HUDEP-2 (cell line): Measurements from ENCODE around the gene LAMA2.

Experiments used
- DNase-seq, 76 experiments: peaks; one replicate each; lab custom pipeline; 2025; ENCODE audit not compliant: unreplicated experiment in 76 of 76; lab: John Stamatoyannopoulos, UW

LAMA2 gene

DNA sequence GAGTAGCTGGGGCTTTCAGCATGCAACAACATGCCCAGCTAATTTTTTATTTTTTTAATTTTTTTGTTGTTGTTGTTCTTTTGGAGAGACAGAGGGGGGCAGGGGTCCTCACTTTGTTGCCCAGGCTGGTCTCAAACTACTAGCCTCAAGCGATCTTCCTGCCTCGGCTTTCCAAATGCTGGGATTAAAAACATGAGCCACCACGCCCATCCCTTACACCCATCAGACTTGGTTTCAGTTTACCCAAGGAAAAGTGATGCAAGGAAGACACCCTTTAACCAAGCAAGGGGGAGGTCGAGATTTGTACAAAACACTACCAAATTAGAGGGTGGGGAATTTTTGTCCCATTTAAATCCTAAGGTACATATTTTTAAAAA lies 616.9 kb downstream of the LAMA2 start:
- no peak for DNase-seq

DNA sequence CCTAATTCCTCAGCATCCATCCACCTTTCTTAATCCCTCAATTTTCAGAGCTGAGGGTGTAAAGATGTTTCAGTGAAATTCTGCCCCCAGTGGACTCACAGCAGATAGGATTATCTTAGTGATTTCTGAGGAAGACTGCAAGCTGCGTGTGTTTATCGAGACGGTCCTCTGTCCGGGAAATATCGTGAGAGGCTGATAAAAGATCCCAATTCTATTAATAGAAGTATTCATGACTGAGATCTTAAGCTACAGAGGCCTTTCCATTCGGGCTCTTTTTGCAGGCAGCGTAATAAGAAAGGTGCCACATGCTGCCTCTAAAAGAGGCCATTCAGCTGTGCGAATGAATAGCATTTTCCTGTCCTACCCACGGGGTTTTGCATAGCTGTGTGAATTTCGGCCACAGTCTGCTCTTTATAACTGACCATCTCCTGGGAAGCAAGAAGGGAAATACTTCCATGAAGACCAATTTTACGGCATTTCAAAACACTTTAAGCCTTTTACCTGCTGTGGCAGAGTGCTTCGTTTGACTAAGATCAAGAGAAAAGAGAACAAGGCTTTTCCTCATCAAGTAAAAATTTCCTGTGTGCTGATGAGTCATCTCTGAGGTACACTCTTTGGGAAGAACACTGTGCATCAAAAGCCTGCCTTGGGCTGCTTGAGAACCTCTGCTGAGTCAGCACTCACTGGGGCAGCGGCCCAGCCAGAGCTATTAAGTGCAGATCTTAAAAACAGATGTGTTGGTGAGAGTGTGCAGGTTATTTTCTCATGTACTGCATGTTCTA lies 618.2 kb downstream of the LAMA2 start:
- DNase-seq = peak in 71 of 76 experiments; percentile 44 to 87 (median 65)

DNA sequence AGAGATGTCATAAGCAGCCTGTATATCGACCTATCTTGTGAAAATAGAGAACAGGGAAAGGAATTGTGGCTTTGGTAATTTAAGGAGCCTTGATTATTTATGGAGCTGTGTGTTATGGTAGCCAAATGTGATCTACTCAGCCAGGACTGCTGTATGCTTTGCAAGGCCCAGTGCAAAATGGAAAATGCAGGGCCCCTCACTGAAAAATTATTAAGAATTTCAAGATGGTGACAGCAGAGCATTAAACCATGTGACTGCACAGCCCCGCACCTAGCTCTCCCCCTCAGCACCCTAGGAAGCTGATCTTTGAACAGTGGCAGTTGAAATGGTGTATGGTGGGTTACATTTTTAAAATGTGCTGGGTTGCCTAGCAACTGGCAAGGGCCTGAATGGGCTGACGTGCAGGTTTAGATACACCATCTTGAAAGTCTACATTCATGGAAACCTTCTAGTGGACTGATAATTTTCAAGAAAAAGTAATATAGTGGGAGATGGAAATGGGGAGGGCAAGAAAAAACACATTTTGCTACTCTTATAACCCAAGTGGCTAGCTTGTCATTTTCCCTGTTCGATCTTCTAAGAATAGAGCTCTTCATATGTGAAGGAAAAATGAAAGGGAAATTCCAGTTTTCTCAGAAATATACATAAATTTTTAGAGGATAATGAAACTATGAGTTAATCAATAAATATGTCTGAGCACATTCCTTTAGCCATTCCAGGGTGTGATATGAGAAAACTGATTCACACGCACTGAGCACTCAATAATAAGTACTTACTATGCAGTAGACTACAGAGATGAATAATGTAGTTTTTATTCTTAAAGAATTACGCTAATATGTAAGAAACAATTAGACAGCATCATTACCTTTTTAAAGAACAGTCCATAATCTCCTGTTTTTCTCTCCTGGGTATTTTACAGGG lies 619.1 kb downstream of the LAMA2 start:
- no peak for DNase-seq

DNA sequence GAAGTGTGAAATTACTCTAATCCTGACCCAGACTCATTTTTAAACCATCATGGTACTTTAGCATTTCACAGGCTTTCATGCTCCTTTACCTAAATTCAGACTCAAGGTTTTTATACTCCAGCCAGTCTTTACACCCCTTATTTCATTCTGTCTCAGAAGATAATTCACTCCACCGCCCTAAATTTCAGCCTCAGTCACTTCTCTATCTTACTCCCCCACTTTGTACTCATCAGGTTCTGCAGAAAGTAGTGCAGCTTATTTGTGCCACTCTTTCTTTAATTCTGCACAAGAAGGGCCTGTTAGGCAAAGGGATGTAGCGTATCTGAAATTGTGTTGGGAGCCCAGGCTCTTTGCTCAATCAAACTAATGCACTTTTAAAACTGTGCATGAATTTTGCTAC lies 621.5 kb downstream of the LAMA2 start:
- DNase-seq = peak in 27 of 76 experiments; percentile 18 to 65 (median 36)

DNA sequence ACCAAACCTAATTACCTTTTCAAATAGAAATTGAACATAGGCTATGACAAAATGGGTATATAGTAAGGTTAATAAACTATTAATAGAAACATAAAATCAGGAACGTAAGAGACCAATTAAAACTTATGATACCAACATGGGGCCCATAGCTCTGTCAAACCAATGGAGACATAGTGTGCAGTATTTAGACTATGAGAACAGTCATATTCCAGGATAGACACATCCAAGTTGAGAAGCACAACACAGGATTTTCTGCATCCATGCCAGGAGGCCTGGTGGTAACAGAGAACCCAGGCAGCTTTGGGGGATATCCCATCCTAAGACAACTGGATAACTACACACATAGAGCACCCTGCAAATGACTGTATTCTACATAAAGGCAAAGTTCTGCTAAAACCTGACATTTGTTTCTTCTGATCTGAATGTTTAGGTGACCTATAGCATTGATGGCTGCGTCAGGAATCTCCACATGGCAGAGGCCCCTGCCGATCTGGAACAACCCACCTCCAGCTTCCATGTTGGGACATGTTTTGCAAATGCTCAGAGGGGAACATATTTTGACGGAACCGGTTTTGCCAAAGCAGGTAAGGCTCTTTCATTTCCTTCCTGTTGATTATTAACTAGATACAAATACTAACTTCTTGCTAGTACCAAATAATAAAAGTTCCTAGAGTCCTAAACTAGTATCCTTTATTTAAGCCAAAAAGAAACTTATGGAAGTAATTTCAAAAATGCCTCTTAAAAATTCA lies 624.3 kb downstream of the LAMA2 start:
- peak in 11 of 76 experiments; percentile 15 to 70 (median 39) for DNase-seq

DNA sequence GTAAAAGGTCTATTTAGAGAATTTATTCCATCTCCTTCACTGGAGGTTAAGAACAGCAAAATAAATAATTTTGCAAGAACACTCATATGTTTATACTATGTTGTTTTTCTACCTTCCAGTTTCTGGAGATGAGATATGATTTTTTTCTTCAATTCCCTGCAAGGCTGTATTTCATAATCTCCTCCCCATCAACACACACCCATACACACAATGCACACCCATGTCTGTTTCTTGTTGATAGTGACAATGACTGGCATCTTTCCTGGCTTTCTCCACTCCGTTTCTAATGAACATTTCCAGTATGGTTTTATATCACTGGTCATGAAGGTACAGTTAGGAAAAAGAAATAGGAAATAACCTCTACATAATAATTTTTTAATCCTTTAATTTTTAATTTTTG lies 624.9 kb downstream of the LAMA2 start:
- peak in 62 of 76 experiments; percentile 19 to 94 (median 81) for DNase-seq

DNA sequence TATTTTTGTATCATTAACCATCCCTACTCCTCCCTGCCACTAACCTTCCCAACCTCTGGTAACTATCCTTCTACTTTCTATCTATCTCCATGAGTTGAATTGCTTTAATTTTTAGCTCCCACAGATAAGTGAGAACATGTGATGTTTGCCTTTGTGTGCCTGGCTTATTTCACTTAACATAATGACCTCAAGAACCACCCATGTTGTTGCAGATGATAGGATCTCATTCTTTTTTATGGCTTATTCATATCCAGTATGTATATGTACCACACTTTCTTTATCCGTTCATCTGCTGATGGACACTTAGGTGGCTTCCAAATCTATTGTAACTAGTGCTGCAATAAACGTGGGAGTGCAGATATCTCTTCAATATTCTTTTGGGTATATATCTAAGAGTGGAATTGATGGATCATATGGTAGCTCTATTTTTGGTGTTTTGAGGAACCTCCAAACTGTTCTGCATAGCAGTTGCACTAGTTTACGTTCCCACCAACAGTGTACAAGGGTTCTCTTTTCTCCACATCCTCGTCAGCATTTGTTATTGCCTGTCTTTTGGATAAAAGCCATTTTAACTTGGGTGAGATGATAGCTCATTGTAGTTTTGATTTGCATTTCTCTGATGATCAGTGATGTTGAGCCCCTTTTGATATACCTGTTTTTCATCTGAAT lies 625.7 kb downstream of the LAMA2 start:
- DNase-seq = peak in 27 of 76 experiments; percentile 19 to 73 (median 53)

DNA sequence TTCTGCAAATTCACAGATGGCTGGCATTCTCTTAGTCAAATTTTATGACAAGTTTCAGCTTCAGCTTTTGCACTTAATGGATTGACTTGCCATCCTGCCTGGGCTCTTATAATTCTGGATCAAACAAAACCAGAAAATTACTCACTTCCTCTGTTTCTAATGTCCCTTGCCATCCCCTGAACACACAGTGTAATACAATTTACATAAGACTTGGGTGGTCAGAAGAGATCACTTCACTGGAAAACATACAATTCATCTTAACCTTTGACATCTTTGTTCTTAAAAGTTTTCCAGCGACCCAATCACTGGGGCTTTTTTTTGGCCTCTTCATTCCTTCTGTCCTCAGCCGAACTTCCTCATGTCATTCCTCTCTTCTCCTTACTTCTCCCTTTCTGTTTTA lies 628.0 kb downstream of the LAMA2 start:
- no peak for DNase-seq

DNA sequence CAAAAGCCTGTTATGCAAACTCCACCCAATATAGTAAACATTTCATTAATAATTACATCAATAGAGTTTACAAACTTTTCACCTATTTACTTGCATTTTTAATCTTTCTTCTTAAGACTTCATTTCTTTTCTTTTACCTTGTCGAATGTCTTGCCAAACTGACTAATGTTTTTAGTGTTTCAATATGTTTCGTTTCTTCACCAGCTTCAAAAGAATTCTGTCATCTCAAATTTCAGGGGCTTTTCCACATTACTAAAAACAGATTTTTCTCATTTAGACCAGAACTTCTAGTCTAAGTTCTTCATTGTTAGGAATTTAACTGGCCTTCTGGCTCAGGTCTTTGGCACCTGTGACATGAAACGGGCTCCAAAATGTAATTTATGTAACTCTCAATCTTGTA lies 630.5 kb downstream of the LAMA2 start:
- DNase-seq = no peak

DNA sequence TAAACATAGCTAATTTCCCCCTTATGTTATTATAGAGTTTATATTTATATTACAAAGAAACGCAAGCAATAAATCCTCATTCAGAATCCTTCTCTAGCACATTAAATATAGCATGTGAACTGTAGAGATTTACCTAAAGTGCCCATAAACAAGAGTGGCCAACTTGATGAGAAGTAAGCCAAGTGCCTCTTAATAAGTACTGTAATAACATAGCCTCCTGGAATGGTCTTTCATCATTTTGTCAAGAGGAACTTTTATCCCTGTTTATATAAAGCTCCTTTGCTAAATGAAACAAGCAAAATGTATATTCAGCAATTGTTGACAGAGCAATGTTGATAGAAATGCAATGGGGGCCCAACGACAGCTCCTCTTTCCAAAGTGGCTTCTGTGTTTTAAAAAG lies 632.1 kb downstream of the LAMA2 start:
- no peak for DNase-seq

DNA sequence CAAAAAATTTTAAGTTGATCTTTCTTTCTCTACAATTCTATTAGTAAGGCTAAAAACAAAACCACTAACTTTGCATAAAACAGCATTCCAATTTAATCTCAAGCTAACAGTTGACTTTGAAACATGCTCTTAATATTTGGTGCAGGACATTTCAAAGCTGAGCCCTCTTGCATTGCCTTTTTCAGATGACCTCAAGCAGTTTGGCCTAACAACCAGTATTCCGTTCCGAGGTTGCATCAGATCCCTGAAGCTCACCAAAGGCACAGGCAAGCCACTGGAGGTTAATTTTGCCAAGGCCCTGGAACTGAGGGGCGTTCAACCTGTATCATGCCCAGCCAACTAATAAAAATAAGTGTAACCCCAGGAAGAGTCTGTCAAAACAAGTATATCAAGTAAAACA lies 633.1 kb downstream of the LAMA2 start:
- DNase-seq = no peak

DNA sequence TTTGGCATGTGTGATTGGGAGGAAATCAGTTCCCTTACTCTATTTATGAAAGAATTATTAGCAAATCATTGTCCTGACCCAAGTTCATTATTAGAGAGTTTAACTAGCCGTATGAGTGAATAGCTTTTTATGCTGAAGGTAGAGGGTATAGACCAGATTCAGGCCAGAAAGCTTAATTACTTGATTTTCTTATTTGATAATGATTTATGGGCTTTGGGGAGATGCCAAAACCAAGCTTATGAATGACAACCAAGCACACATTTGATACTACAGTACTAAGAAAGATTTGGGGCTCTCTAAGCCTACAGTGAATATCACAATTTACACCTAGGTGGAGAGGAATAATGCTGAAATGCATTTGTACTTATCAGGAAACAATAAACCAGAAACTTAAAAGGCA lies 633.8 kb downstream of the LAMA2 start:
- DNase-seq = no peak

DNA sequence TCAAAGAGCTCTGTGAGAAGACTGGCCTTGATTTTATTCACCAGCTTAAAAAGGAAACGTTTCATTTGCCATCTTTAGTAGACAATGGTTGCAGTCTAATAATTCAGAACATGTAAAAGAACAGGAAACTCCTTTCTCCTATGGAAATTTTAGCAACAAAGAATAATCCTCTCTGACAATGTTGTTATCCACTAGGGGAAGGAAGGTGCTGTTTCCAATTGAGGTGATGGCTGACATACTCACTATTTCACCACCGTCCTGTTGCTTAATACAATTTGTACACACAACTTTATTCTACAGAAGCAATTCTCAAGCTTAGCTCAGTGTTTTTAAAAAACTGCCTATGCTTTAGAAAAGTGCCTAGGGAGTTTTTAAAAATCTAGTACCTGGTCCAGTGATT lies 634.4 kb downstream of the LAMA2 start:
- DNase-seq = no peak

DNA sequence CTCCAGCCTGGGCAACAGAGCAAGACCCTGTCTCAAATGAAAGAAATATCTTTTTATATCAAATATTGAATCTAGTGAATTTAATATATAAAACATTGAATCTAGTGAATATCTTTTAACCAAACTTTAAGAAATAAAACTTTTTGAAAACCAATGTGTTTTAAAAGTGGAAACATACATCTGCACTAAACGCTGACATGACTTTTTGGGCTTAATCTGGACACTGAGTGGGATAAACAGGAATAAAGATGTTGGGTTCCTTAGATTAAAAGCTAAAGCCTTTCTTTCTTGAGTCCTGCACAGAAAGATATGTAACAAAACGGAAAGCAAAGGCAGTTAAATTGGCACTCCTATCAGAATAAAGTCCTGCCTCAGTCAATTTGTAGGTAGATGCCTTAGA lies 636.8 kb downstream of the LAMA2 start:
- no peak for DNase-seq

DNA sequence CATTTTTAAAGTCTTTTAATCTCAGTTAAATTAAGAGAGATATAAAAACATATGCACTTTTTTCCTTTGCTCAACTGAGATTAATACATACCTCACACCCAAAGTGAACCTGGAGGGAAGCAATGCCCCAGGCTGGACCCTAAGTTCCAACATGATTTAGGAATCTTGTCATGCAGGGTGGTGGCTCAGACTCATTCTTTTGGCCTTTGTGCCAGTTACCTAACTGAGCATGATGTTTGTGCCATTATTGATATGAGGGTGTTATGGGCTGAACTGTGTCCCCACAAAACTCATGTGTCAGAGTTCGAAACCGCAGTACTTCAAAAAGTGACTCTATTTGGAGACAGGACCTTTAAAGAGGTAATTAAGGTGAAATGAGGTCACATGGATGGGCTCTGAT lies 639.0 kb downstream of the LAMA2 start:
- no peak for DNase-seq

DNA sequence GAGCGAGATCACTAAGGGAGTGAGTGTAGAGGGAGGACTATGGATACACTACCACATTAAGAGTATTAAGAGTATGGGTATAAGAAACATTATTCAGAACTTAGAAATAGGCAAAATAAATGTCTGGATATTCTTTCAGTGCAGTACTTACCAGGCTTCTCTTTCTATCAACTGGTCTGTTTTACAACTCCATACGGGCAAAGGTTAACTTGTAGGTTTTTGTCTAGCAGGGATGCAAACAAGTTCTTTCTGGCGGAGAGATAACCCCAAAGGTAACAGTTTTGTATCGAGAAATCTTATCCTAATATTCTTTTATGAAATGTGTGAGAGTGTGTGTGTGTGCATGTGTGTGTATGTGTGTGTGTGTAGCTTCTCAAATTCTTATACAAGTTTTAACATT lies 640.9 kb downstream of the LAMA2 start:
- DNase-seq = no peak

DNA sequence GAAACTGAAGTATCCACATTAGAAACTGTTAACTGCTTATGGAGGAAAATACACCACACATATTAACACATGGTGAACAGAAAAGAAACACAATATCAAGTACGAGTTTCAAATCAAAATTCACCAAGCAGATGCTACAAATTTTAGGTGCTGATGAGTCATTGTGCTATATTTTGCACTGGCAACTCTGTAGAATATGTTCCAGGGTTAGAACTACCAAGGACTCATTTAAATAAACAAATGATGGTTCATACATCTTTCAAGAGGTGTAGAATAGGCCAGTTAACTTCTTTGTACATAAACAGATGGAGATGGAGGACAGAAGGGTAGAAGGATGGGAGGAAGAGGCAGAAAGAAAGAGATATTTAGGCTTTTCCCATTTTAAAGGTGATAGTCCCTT lies 642.1 kb downstream of the LAMA2 start:
- DNase-seq = no peak

DNA sequence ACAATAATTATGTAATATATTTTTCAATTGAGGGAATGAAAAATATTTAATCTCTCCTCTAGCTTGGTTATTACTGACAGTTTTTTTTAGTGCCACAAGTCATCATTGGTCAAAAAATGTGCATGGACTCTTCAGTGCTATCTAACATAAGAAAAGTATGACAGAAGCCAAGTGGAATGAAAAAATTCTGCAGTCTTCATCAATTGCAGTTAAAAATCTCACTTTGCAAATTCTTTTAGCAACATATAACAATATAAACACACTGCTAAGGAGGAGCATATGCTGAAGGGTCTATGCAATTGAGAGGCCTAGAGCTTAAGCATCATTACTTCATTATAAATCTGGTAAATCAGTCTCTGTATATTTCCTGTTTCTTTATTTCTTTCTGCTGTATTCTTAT lies 652.0 kb downstream of the LAMA2 start:
- DNase-seq = no peak

DNA sequence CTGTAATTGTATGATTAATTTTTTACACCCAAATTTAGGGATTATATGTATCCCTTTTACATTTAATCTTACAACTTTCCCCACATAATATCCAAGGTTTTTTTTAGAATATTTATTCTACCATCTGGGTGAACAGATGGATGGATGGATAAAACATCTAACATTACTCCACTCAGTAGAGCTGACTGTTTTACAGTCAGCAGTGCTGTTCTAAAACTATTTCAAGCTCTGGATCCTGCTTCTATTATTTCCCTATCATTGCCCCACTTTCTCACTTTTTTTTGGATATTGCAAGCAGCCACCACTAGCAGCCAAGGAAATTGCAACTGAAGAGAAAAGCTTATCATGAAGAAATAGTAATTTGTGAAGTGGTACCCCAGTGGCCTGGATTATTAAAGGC lies 653.3 kb downstream of the LAMA2 start:
- no peak for DNase-seq

DNA sequence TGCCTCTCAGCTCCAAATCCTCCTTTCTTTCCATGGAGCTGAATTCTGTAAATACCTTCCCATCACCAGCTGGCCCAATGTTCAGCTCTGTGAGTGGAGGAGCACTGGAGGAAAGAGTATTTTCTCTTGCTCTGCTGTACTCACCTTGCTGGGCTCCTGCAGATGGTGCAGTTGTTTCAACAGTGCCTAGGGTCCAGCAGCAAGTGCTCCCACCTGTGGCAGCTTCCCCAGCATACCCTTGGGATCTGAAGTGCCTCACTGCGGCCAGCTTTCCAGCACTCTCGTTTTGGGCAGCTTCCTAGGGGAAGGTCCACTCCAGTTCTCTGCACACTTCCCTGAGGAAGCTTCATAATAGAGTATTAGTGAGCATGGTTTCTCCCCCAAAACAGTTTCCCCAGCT lies 656.1 kb downstream of the LAMA2 start:
- no peak for DNase-seq

DNA sequence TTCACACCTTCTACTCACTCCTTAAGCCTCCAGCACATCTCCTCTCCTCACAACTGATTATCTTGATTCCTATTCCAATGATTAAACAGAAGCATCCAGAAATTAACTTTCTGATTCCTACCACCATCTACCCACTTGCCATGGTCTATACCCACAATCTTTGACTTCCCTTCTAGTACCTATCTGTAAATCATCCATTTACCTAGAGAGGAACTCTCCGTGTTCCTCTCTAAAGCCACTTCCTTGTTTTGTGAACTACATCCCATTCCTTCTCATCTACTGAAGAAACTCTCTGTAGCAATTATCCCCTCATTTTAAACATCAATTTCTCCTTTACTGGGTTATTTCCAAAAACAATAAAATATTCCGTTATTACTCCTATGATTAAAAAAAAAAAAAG lies 659.8 kb downstream of the LAMA2 start:
- DNase-seq = no peak
